Measurements from ENCODE around the gene ERP27.

DNA sequence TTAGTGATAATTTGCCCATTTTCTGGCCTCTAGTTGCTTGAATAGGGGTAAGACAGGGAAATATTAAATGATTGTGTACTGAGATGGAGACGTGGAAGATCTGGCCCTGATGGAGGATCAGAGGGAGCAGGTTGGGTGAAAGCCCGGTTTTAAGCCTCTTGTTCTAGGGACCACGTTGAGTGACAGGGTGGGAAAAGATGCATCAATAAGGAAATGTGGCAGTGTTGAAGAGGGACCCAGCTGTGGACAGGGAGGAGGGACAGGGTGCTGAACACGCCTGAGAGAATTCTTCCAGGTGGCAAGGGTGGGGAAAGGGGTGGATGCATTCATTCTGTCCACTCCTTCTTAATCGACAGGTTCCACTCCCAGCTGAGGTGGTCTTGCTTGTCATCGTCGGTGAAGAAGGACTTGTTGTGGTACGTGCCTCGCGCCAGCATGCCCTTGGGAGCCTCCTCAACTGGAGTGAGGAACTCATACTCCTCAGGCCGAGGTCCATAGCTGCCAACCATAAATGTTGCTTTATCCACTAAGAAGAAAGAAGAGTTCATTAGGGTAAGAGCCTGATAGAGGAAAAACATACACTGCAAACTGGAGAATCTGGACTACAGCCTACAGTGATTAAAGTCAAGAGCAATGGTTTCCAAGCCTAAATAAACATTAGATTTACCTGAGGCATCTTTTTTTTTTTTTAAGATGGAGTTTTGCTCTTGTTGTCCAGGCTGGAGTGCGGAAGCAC lies 4.0 kb upstream of the ERP27 start:
- TF ChIP-seq, protein P1, sequence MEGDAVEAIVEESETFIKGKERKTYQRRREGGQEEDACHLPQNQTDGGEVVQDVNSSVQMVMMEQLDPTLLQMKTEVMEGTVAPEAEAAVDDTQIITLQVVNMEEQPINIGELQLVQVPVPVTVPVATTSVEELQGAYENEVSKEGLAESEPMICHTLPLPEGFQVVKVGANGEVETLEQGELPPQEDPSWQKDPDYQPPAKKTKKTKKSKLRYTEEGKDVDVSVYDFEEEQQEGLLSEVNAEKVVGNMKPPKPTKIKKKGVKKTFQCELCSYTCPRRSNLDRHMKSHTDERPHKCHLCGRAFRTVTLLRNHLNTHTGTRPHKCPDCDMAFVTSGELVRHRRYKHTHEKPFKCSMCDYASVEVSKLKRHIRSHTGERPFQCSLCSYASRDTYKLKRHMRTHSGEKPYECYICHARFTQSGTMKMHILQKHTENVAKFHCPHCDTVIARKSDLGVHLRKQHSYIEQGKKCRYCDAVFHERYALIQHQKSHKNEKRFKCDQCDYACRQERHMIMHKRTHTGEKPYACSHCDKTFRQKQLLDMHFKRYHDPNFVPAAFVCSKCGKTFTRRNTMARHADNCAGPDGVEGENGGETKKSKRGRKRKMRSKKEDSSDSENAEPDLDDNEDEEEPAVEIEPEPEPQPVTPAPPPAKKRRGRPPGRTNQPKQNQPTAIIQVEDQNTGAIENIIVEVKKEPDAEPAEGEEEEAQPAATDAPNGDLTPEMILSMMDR (IDR thresholded peaks at IDR 0.05): no peak
- TF ChIP-seq POLR2A (IDR thresholded peaks at IDR 0.05): no peak

Measured in body of pancreas (tissue), 4 donors.